WERI-Rb-1 (cell line): Measurements from ENCODE around the gene RABGAP1L.

Experiments
- DNase-seq: peaks from one replicate; pipeline ENCODE4 v3.0.0-alpha.2; 2020
- H3K27ac ChIP-seq: fragments of 250-450 bp; sonication (Bioruptor Pico); 2 replicates; pipeline ENCODE4 v1.5.1; 2020; ENCODE audit warnings: mild to moderate bottlenecking, moderate library complexity
- H3K27me3 ChIP-seq: fragments of 250-450 bp; sonication (Bioruptor Pico); 2 replicates; pipeline ENCODE4 v1.5.1; 2021; ENCODE audit warnings: mild to moderate bottlenecking, low read depth, moderate library complexity; ENCODE audit not compliant: insufficient read depth, severe bottlenecking
- H3K36me3 ChIP-seq: fragments of 250-450 bp; sonication (Bioruptor Pico); 2 replicates; pipeline ENCODE4 v1.5.1; 2020; ENCODE audit warnings: mild to moderate bottlenecking, moderate library complexity
- H3K4me3 ChIP-seq: 2 replicates; pipeline ENCODE4 v1.5.1; 2011; ENCODE audit warnings: low read depth, mild to moderate bottlenecking, control low read depth, low read length
- H3K9me3 ChIP-seq: fragments of 250-450 bp; sonication (Bioruptor Pico); 2 replicates; pipeline ENCODE4 v1.5.1; 2021; ENCODE audit warnings: mild to moderate bottlenecking, moderate library complexity; ENCODE audit not compliant: severe bottlenecking
- TF ChIP-seq, protein P1 (sequence below): IDR thresholded peaks from 2 replicates; pipeline ENCODE4 v1.5.1; 2011; ENCODE audit warnings: low read depth, mild to moderate bottlenecking, control low read depth, inconsistent platforms, low read length

The RABGAP1L gene

DNA sequence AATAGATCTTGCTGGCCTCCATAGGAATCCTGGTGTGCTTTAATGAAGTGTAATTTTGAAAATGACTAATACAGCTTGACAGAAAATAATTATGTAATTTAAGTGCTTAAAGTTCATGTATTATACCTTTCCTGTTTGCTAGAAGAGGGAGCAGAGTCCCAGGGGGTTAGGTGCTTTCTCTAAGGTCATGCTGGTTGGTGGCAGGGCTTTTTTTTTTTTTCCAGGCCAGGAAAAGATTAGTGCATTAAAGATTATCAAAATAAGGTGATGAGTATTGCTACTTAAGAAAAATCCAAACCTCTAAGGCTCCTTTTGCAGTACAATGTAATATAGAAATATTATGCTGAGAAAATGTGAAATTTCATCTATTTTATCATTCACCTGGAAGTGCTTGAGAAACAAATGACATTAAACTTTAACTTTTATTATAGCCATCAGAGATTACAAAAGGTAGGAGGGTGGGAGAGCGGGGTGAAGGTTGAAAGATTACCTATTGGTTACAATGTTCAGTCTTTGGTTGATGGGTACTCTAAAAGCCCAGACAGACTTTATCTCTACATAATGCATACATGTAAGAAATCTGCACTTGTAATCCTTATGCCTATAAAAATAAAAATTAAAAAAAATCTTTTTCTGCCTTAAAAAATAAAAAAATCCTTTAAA, 110.8 kb downstream of the RABGAP1L start:
- TF ChIP-seq, protein P1, sequence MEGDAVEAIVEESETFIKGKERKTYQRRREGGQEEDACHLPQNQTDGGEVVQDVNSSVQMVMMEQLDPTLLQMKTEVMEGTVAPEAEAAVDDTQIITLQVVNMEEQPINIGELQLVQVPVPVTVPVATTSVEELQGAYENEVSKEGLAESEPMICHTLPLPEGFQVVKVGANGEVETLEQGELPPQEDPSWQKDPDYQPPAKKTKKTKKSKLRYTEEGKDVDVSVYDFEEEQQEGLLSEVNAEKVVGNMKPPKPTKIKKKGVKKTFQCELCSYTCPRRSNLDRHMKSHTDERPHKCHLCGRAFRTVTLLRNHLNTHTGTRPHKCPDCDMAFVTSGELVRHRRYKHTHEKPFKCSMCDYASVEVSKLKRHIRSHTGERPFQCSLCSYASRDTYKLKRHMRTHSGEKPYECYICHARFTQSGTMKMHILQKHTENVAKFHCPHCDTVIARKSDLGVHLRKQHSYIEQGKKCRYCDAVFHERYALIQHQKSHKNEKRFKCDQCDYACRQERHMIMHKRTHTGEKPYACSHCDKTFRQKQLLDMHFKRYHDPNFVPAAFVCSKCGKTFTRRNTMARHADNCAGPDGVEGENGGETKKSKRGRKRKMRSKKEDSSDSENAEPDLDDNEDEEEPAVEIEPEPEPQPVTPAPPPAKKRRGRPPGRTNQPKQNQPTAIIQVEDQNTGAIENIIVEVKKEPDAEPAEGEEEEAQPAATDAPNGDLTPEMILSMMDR, result no peak

DNA sequence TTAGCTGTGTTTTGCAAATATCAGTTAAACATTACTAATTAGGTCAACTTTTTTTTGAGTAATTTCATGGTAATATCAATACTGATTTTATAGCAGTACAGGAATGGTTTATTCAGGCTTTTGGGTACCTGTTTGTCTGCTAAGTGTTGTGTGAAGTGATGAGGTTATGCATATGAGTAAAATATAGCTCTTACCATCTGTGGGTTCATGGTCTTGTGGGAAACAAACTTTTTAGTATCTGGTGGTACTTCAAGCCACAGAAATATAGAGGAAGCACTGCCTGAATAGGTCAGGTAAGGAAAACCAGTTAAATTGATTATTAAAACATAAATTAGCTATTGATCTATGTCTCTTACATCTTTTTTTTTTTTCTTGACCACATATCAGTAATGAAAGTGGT, 113.9 kb downstream of the RABGAP1L start:
- Histone ChIP-seq H3K36me3 (no peaks in the 10 kb centered on the region), H3K27ac (no peak overlapping the region), H3K27me3 (no peaks in the 10 kb centered on the region), H3K9me3 (no peaks in the 10 kb centered on the region), H3K4me3 (no peak overlapping the region)
- no peak for DNase-seq
- TF ChIP-seq, protein P1, result no peak

More for the DNA sequence above, 110.8 kb downstream of the RABGAP1L start:
- no peak overlapping the region for H3K4me3 ChIP-seq
- DNase-seq, result no peak
- H3K9me3 ChIP-seq, result no peaks in the 10 kb centered on the region
- H3K27ac ChIP-seq, result no peak overlapping the region
- H3K36me3 ChIP-seq, result no peaks in the 10 kb centered on the region
- H3K27me3 ChIP-seq, result no peaks in the 10 kb centered on the region

DNA sequence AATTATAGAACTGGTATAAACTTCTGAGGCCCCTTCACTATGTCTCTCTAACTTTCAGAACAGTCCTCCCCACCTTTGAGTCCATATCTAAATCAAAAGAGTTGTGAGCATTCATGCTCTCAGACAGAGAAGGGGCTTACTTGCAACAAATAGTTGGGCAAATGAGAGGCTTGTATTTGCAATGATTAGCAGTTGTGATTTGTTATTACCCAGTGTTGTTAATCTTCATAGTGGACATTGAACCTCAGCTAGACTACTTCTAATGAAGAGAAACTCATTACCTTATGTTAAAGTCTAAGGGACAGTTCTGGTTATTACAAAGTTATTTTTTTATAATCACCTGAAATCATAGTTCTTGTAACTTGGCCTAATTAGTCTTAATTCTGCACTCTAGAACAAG, 114.5 kb downstream of the RABGAP1L start:
- Histone ChIP-seq H3K36me3 (no peaks in the 10 kb centered on the region), H3K4me3 (no peak overlapping the region), H3K27ac (no peak overlapping the region), H3K9me3 (no peaks in the 10 kb centered on the region), H3K27me3 (no peaks in the 10 kb centered on the region)
- TF ChIP-seq, protein P1, result no peak
- DNase-seq, result no peak

DNA sequence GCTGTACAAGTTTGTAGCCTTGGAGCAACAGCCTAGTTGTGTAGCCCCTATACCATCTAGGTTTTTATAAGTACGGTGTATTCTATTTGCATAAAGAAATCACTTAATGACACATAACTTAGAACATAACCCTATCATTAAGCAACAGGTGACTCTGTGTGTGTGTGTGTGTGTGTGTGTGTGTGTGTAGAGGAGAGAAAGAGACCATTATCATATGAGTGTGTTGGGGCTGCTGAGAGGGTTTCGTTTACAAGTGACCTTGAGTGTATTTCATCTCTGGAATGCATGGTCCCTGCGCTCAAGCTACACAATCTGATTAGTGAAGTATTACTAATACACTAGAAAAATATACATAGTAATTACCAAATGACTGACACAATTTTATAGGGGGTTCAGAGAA, 115.1 kb downstream of the RABGAP1L start:
- H3K36me3 ChIP-seq, result no peaks in the 10 kb centered on the region
- H3K9me3 ChIP-seq, result no peaks in the 10 kb centered on the region
- DNase-seq, result no peak
- no peak overlapping the region for H3K4me3 ChIP-seq
- H3K27ac ChIP-seq, result no peak overlapping the region
- TF ChIP-seq, protein P1, result no peak
- H3K27me3 ChIP-seq, result no peaks in the 10 kb centered on the region

DNA sequence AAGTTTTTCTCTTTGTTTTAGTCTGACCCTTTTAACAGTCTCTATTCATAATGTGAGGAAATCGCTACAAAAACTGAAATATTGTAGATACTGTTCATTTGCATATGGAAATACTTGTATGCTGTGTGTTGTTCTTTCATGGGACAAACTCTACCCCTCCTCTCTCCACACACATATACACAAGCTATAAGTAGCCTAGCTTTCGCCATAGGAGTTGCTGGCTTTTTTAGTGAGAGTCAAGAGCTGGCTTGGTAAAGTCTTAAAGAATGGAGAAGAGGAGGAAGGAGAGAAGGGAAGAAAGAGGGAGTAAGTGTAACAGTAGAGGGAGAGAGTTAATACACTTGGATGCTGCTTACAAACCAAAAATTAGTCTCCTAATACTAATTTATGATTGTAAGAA, 115.6 kb downstream of the RABGAP1L start:
- no peak overlapping the region for H3K27ac ChIP-seq
- DNase-seq, result no peak
- TF ChIP-seq, protein P1, result no peak
- H3K27me3 ChIP-seq, result no peaks in the 10 kb centered on the region
- no peak overlapping the region for H3K4me3 ChIP-seq
- H3K9me3 ChIP-seq, result no peaks in the 10 kb centered on the region
- no peaks in the 10 kb centered on the region for H3K36me3 ChIP-seq

DNA sequence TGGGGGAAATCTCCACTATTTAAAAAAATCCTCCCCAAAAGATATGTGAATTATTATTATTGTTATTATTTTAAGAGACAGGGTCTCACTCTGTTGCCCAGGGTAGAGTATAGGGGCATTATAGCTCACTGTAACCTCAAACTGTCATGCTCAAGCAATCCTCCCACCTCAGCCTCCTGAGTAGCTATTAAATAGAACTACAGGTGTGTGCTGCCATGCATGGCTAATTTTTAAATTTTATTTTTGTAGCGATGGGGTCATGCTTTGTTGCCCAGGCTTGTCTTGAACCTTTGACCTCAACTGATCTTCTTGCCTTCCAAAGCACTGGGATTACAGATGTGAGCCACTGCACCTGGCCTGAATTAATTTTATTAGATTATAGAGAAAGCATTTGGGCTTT, 116.8 kb downstream of the RABGAP1L start:
- Histone ChIP-seq H3K27me3 (no peaks in the 10 kb centered on the region), H3K27ac (no peak overlapping the region), H3K36me3 (no peaks in the 10 kb centered on the region), H3K9me3 (no peaks in the 10 kb centered on the region), H3K4me3 (no peak overlapping the region)
- DNase-seq, result no peak
- TF ChIP-seq, protein P1, result no peak
